ENCODE measurements around the gene GIGYF2.
A peak's percentile ranks its signal among the peaks of the same experiment; 100 is the strongest.
"Not testable (repeated sequence)": the region's sequence is repeated elsewhere in the genome, so short reads cannot be mapped to it uniquely, and the experiment has no call there.

Gene GIGYF2

GRCh38 chr2:232697059-232697806 is at the start of gene GIGYF2:
TSS of gene GIGYF2 (plus strand) at chr2:232697331. CDS start at chr2:232735198, 37,867 bp downstream.
- peak; percentile 86 to 88 for DNase-seq (ENCODE audit: low read depth in 2 of 2)

GRCh38 chr2:232649033-232649432 is 48.1 kb upstream of the GIGYF2 start:
- no peak for DNase-seq (ENCODE audit: low read depth in 2 of 2)

GRCh38 chr2:232652505-232652851 is 44.7 kb upstream of the GIGYF2 start:
- no peak for DNase-seq (ENCODE audit: low read depth in 2 of 2)

- no peak for DNase-seq (ENCODE audit: low read depth in 2 of 2)
Observed at GRCh38 chr2:232653441-232653840, 43.7 kb upstream of the GIGYF2 start.

GRCh38 chr2:232655392-232655791 is 41.7 kb upstream of the GIGYF2 start:
- DNase-seq (ENCODE audit: low read depth in 2 of 2), result no peak

GRCh38 chr2:232658217-232658785 is 38.8 kb upstream of the GIGYF2 start:
- no peak for DNase-seq (ENCODE audit: low read depth in 2 of 2)

GRCh38 chr2:232659359-232659758 is 37.8 kb upstream of the GIGYF2 start:
- DNase-seq (ENCODE audit: low read depth in 2 of 2), result no peak

- DNase-seq (ENCODE audit: low read depth in 2 of 2), result no peak
Observed at GRCh38 chr2:232662486-232663260, 34.5 kb upstream of the GIGYF2 start.

- DNase-seq (ENCODE audit: low read depth in 2 of 2), result no peak
Observed at GRCh38 chr2:232666051-232666805, 30.9 kb upstream of the GIGYF2 start.

- DNase-seq (ENCODE audit: low read depth in 2 of 2), result no peak
Observed at GRCh38 chr2:232667989-232668583, 29.0 kb upstream of the GIGYF2 start.

- no peak for DNase-seq (ENCODE audit: low read depth in 2 of 2)
Observed at GRCh38 chr2:232668805-232669444, 28.2 kb upstream of the GIGYF2 start.

GRCh38 chr2:232672588-232672987 is 24.5 kb upstream of the GIGYF2 start:
- no peak for DNase-seq (ENCODE audit: low read depth in 2 of 2)

GRCh38 chr2:232674491-232674890 is 22.6 kb upstream of the GIGYF2 start:
- no peak for DNase-seq (ENCODE audit: low read depth in 2 of 2)

GRCh38 chr2:232675381-232675780 is 21.8 kb upstream of the GIGYF2 start:
- no peak for DNase-seq (ENCODE audit: low read depth in 2 of 2)

GRCh38 chr2:232680006-232680405 is 17.1 kb upstream of the GIGYF2 start:
- DNase-seq (ENCODE audit: low read depth in 2 of 2), result no peak

- DNase-seq (ENCODE audit: low read depth in 2 of 2), result no peak
Observed at GRCh38 chr2:232681527-232681926, 15.6 kb upstream of the GIGYF2 start.

- no peak for DNase-seq (ENCODE audit: low read depth in 2 of 2)
Observed at GRCh38 chr2:232683368-232683767, 13.8 kb upstream of the GIGYF2 start.

- not testable (repeated sequence) for DNase-seq (ENCODE audit: low read depth in 2 of 2)
Observed at GRCh38 chr2:232685391-232685790, 11.7 kb upstream of the GIGYF2 start.

GRCh38 chr2:232687382-232688160 is 9.6 kb upstream of the GIGYF2 start:
- no peak for DNase-seq (ENCODE audit: low read depth in 2 of 2)

- no peak for DNase-seq (ENCODE audit: low read depth in 2 of 2)
Observed at GRCh38 chr2:232688201-232688600, 8.9 kb upstream of the GIGYF2 start.
